HL-60 (cell line): Measurements from ENCODE around the gene CFAP92.

Source experiments
- CTCF ChIP-seq: IDR thresholded peaks from one replicate; pipeline ENCODE4 v1.5.1; 2011; ENCODE audit warnings: low read length, control low read depth, inconsistent platforms; ENCODE audit not compliant: insufficient read depth
- GABPA ChIP-seq: IDR thresholded peaks from 2 replicates; pipeline ENCODE4 v1.6.1; 2012; ENCODE audit warnings: low read depth
- POLR2AphosphoS5 ChIP-seq: IDR thresholded peaks from 2 replicates; pipeline ENCODE4 v1.6.1; 2012; ENCODE audit warnings: low read depth
- REST ChIP-seq: IDR thresholded peaks from 2 replicates; pipeline ENCODE4 v1.6.1; 2012; ENCODE audit warnings: low read depth; ENCODE audit not compliant: insufficient replicate concordance

GRCh38 chr3:128929364-128929763 lies 64.5 kb downstream of the CFAP92 start:
- TF ChIP-seq CTCF (no peak), POLR2AphosphoS5 (no peak), GABPA (no peak), REST (no peak)
